Stimulated activated CD8-positive, alpha-beta memory T cell treated with anti-CD3 and anti-CD28 coated beads, Interleukin-2, amount 100 ng/mL, for 1 hour (primary cell): Measurements from ENCODE around the gene RBM44.
A peak's percentile ranks its signal among the peaks of the same experiment; 100 is the strongest.
"Not testable (repeated sequence)": the region's sequence is repeated elsewhere in the genome, so short reads cannot be mapped to it uniquely, and the experiment has no call there.

ENCODE experiments used
- DNase-seq, 2 donors: peaks; one replicate each; pipeline ENCODE4 v3.0.0-alpha.2; 2020; ENCODE audit warnings: low read depth in 2 of 2

Gene RBM44

DNA sequence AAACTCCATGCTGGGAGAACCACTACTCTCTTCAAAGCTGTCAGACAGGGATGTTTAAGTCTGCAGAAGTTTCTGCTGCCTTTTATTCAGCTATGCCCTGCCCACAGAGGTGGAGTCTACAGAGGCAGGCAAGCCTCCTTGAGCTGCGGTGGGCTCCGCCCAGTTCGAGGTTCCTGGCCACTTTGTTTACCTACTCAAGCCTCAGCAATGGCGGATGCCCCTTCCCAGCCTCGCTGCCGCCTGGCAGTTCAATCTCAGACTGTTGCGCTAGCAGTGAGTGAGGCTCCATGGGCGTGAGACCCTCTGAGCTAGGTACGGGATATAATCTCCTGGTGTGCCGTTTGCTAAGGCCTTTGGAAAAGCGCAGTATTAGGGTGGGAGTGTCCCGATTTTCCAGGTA lies 50.4 kb downstream of the RBM44 start:
- not testable (repeated sequence) for DNase-seq

DNA sequence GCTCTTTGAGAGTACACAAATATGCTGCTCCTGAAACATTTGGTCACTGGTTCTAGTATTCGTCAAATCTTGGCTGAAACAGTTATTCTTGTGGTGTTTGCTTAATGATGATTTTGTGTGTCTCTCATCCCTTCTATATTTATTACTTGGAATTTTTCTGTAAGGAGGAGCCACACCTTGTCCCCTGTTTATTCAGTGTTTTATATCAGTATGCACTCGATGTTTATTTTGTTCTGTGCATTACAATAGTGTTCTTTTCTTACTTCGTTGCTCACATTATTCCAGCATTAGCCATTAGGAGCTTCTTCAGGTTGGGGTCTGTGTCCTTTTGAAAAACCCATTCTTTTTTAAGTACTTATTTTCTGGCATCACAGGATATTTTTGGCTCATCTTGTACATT lies 55.7 kb downstream of the RBM44 start:
- no peak for DNase-seq

- no peak for DNase-seq
Measured at GRCh38 chr2:237857791-237858190, 59.2 kb downstream of the RBM44 start.

DNA sequence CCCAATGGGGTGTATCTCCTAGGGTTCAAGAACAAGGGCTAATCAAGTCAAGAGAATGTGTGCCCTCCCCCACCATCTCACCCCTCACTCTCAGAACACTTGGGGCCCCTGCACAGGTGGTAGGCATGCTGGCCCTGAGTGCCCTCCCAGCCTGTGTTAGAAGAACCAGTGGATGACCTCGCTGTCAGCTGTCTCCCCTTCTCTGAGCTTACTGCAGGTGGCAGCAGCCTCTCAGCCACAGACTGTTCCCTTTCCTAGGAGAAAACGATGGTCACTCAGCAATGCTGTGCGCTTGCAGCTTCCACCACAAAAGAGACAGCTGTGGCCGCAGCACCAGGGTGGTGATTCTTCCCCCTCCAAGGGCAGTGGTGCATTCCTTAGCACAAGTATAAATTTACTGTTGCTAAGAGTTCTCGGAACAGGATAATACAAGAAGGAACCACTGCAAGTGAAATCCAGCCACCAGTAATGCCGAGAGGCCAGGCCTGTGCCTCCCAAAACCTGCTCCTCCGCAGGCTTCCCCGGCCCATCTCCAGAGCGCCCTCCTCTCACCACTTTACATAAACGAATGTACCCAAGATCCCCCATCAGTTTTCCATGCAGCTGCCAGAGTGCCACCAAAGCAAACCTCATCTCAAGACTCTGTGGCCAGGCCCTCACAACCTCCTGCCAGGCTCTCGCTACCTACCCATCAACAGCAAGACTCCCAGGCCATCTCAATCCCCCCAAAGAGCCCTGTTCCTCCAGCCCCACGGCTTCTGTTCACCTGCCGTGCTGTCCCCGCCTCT lies 59.9 kb downstream of the RBM44 start:
- peak; percentile 9 for DNase-seq

- no peak for DNase-seq
Measured at GRCh38 chr2:237859082-237859433, 60.5 kb downstream of the RBM44 start.

DNA sequence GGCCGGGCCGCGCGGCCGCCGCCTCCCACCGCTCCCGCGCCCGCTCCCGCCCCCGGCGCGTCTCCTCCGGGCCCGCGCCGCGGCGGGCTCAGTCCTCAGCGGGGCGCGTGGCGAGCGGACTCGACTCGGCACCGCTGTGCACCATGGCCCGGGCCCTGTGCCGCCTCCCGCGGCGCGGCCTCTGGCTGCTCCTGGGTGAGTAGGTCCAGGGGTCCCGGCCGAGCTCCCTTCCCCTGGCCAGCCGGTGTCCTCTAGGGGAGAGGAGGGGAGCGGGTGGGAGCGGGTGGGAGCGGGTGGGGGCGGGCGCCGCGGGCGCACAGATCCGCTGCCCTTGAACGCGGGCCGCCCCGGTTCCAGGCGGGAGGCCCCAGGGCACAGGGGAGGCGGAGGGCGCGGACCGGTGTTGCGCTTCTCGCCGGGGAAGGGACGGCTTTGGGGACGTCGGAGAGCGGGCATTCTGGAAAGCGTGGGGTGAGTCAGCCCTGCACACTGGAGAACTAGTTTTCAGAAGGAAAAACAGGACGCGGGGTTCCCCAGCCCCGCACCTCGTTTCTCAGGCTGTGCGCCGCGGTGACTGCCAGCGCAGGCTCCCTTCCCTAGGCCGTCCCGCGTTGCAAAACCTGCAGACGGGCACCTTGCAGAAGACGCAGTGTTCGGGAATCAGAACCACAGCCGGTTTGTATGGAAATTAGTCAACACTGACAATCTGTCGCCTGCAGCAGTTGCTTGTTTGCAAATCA lies 61.1 kb downstream of the RBM44 start, which contains the start of gene RAMP1:
Gene RAMP1, plus strand, starts transcription at position 91 of the 740 bp plus-strand sequence. Its CDS starts 53 bp downstream, at position 144.
- no peak for DNase-seq

DNA sequence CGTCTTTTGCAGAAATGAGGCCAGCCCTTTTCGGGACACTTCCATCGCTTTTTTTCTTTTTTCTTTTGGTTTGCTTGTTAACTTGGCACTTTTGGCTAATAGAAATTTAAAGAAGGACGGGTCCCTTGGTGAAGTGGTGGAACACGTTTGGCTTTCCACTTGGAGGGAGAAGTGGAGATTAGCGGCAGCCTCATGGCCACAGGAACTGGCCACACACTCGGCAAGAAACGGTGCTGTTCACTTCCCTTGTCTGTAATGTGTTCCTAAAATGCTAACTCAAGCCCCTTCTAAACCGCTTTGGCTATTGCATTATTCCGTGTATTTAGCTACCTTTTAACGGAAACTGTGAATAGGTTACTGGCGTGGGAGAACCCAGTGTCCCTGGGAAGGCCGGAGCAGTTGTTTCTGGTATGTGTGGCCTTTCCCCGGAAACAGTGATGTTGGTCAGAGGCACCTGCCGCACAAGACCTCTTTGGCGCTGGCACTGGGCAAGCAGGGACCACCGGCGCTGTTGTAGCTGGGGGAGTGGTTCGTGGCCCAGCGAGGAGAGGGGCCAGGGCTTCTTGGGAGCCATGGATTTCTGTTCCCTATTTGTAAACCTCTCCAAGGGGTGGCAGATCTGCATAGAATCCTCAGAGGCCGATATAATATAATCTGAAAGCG lies 61.8 kb downstream of the RBM44 start:
- no peak for DNase-seq

DNA sequence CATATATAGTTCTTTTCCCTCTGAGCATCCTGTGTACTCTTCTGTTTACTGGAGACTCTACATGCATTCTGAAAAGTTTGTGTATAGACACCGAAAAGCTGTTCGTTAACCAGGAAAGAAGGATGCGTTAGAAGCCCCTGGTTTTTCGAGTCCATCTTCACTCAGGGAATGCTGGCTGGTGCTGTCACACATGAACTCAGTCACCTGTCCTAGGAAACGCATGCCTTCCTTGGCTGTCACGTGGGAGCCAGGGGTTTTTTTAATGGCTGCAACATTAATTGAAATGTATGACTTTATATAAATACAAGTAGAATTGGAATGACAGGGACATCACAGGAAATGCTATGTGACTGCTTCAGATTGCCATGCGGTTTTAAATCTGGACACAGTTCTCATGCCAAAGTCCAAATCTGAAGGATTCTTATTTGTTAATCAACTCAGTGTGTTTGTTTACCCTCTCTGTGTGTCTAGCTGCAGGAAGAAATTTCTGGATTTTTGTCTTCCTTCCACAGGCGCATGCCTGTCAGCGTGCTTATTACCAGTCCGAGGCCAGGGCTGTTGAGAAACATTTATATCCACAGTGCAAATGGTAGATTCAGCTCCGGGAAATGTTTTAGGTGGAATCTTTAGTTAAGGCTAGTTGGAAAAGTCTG lies 63.4 kb downstream of the RBM44 start:
- no peak for DNase-seq

GRCh38 chr2:237862528-237862895 lies 63.9 kb downstream of the RBM44 start:
- no peak for DNase-seq

- no peak for DNase-seq
Measured at GRCh38 chr2:237863102-237863511, 64.5 kb downstream of the RBM44 start.

GRCh38 chr2:237863689-237864443 lies 65.3 kb downstream of the RBM44 start:
- DNase-seq = no peak

GRCh38 chr2:237864444-237864931 lies 65.9 kb downstream of the RBM44 start:
- no peak for DNase-seq

GRCh38 chr2:237864940-237865622 lies 66.5 kb downstream of the RBM44 start:
- DNase-seq = no peak

GRCh38 chr2:237865623-237866041 lies 67.1 kb downstream of the RBM44 start:
- no peak for DNase-seq

DNA sequence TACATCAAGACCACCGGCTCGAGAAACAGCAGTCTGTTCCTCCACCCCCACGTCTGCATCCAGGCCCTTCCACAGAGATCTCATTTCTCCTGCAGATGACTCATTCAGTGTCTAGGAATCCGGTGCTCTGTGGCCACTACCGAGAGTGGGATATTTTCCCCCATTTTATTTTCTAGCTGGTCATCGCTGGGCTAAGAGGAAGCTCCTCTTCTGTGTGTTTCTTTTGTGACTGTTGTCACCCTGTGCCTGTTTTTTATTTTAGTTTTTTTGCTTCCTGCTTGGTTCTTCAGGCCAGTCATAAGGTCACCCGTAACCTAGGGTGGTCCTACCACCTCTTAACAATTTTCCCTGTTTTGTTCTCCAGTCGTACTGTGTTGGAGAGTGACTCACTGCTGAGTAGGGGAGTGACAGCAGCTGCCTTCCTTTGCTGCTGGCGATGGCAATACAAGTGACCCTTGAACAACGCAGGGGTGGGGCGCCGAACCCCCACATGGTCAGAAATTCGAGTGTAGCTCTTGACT lies 67.6 kb downstream of the RBM44 start:
- no peak for DNase-seq

DNA sequence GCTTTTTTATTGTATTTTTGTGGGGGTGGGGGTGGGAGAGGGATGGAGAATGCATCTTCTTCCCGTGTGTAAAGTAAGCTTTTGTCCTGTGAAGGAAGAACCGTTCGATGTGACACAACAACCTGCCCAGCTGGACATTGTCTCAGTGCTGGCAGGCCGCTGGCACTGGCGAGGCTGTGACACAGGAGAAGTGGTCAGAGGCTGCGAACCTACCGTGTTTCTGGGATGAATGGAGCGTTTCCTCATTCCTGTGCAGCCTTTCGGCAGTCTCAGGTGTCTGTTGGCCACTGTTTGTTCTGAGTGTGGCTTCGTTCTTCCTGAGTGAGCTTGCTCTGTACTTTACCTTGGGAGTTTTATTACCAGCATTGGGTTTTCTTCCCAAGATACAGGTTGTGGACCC lies 68.9 kb downstream of the RBM44 start:
- no peak for DNase-seq

- DNase-seq = not testable (repeated sequence)
Measured at GRCh38 chr2:237868074-237868473, 69.5 kb downstream of the RBM44 start.

DNA sequence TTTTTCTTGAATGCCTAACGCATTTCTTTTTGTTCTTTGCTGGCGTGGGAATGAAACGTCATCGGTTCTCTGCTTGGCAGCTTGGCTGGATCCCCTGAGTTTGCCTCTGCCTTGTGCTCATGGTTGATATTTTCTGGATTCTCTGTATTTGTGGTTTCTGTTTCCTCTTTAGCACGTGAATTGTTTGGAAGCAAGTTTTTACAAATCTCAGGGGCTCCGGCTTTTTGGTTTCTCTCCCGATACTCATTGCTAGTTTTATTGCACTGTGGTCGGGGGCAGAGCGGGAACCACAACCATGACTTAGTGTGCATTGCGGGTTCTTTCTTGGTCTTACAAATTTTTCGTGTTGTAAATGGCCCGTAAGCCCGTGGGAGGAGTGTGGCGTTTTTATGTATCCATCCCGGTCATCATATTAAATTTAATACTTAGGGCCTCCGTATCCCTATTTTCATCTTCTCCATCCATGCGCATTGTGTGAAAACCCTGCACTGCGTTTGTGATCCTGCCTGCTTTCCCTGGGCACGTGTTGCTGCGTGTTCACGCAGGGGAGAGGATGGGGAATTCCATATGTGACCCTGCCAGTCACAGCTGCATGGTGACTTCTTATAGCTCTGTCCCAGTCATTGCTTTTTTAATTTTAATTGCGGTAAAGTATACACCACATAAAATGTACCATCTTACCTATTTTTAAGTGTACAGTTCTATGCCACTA lies 70.2 kb downstream of the RBM44 start:
- DNase-seq = no peak

- no peak for DNase-seq
Measured at GRCh38 chr2:237869343-237870102, 70.9 kb downstream of the RBM44 start.
